Central memory CD8-positive, alpha-beta T cell (primary cell): ENCODE data around the gene INVS.
"Not testable (repeated sequence)": the region's sequence is repeated elsewhere in the genome, so short reads cannot be mapped to it uniquely, and the experiment has no call there.

Experiments
- ATAC-seq: fragments of 150-1000 bp; cut with Tn5 transposase; replicated peaks from 2 replicates; pipeline ENCODE4 v1.10.0; 2022; ENCODE audit warnings: mild to moderate bottlenecking, moderate FRiP score, moderate number of reproducible peaks; ENCODE audit not compliant: poor library complexity, severe bottlenecking; ENCODE audit errors: extremely low read depth
- DNase-seq, 2 donors: peaks; one replicate each; pipeline ENCODE4 v3.0.0; 2021; ENCODE audit warnings: low spot score in 2 of 2
- H3K27ac Mint-ChIP-seq: one replicate; pipeline ENCODE4 v1.8.0; 2022; ENCODE audit warnings: low read depth, mild to moderate bottlenecking, moderate library complexity, mixed read lengths
- H3K27me3 Mint-ChIP-seq: one replicate; pipeline ENCODE4 v1.8.0; 2022; ENCODE audit warnings: mixed read lengths
- H3K36me3 Mint-ChIP-seq: one replicate; pipeline ENCODE4 v1.8.0; 2022; ENCODE audit warnings: mild to moderate bottlenecking, moderate library complexity, mixed read lengths; ENCODE audit not compliant: insufficient read depth
- H3K4me1 Mint-ChIP-seq: one replicate; pipeline ENCODE4 v1.8.0; 2022; ENCODE audit warnings: mixed read lengths
- H3K4me3 Mint-ChIP-seq: one replicate; pipeline ENCODE4 v1.8.0; 2022; ENCODE audit warnings: mild to moderate bottlenecking, moderate library complexity, mixed read lengths
- H3K9me3 Mint-ChIP-seq: one replicate; pipeline ENCODE4 v1.8.0; 2022; ENCODE audit warnings: mixed read lengths

INVS gene

GRCh38 chr9:100303747-100304146 lies 204.7 kb downstream of the INVS start:
- H3K27ac Mint-ChIP-seq = peak overlapping the region; percentile 83
- H3K4me3 Mint-ChIP-seq = no peak overlapping the region
- H3K27me3 Mint-ChIP-seq = no peaks in the 10 kb centered on the region
- no peak for ATAC-seq
- H3K9me3 Mint-ChIP-seq = no peaks in the 10 kb centered on the region
- peaks cover 46% of the 10 kb centered on the region for H3K36me3 Mint-ChIP-seq
- no peak for DNase-seq
- H3K4me1 Mint-ChIP-seq = peaks cover 25% of the 10 kb centered on the region

GRCh38 chr9:100306283-100306682 lies 207.2 kb downstream of the INVS start:
- Mint-ChIP-seq H3K4me1 (peaks cover 31% of the 10 kb centered on the region), H3K36me3 (peaks cover 44% of the 10 kb centered on the region), H3K9me3 (no peaks in the 10 kb centered on the region), H3K27ac (no peak overlapping the region), H3K4me3 (no peak overlapping the region), H3K27me3 (no peaks in the 10 kb centered on the region)
- no peak for ATAC-seq
- no peak for DNase-seq

GRCh38 chr9:100307080-100307479 lies 208.0 kb downstream of the INVS start:
- Mint-ChIP-seq H3K4me1 (peaks cover 31% of the 10 kb centered on the region), H3K27me3 (no peaks in the 10 kb centered on the region), H3K27ac (no peak overlapping the region), H3K9me3 (no peaks in the 10 kb centered on the region), H3K36me3 (peaks cover 40% of the 10 kb centered on the region), H3K4me3 (no peak overlapping the region)
- DNase-seq (no peak), ATAC-seq (no peak)

- H3K4me1 Mint-ChIP-seq = peaks cover 24% of the 10 kb centered on the region
- ATAC-seq (no peak), DNase-seq (no peak)
- H3K36me3 Mint-ChIP-seq = peaks cover 34% of the 10 kb centered on the region
- H3K27me3 Mint-ChIP-seq = no peaks in the 10 kb centered on the region
- no peaks in the 10 kb centered on the region for H3K9me3 Mint-ChIP-seq
- peak overlapping the region; percentile 21 for H3K27ac Mint-ChIP-seq
- H3K4me3 Mint-ChIP-seq = no peak overlapping the region
These were observed 210.0 kb downstream of the INVS start for GRCh38 chr9:100308965-100309564.

GRCh38 chr9:100309992-100310391 lies 210.9 kb downstream of the INVS start:
- no peak overlapping the region for H3K27ac Mint-ChIP-seq
- no peak overlapping the region for H3K4me3 Mint-ChIP-seq
- H3K27me3 Mint-ChIP-seq = no peaks in the 10 kb centered on the region
- ATAC-seq = no peak
- DNase-seq = no peak
- H3K9me3 Mint-ChIP-seq = no peaks in the 10 kb centered on the region
- H3K36me3 Mint-ChIP-seq = peaks cover 33% of the 10 kb centered on the region
- H3K4me1 Mint-ChIP-seq = peaks cover 27% of the 10 kb centered on the region

DNA sequence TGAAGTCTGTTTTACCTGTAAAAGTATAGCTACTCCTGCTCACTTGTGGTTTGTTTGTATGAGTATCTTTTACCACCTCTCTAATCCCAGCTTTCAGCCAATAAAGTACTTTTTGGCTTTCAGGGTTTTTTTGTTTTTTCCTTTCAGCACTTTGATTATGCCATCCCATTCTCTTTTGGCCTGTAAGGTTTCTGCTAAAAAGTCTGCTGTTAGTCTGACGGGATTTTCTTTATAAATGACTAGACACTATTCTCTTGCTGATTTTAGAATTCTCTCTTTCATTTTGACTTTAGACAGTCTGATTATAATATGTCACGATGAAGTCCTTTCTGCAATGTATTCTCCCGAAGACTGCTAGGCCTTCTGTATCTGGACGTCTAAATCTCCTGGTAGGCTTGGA lies 216.5 kb downstream of the INVS start:
- Mint-ChIP-seq H3K4me3 (no peak overlapping the region), H3K36me3 (peaks cover 32% of the 10 kb centered on the region), H3K4me1 (peaks cover 26% of the 10 kb centered on the region), H3K27ac (no peak overlapping the region), H3K27me3 (no peaks in the 10 kb centered on the region), H3K9me3 (no peaks in the 10 kb centered on the region)
- DNase-seq (no peak), ATAC-seq (no peak)

DNA sequence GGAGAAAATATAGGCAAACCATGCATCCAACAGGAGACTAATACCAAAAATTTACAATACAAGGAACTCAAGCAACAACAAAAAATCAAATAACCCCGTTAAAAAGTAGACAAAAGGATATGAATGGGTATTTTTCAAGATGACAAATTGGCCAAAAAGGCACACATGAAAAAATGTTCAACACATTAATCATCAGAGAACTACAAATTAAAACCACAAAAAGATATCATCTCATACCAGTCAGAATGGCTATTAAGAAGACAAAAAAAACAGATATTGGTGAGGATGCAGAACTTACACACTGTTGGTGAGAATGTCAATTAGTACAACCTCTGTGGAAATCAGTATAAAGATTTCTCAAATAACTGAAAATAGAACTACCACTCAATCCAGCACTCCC lies 218.7 kb downstream of the INVS start:
- no peak for DNase-seq
- Mint-ChIP-seq H3K4me1 (peaks cover 26% of the 10 kb centered on the region), H3K27me3 (no peaks in the 10 kb centered on the region), H3K36me3 (peaks cover 32% of the 10 kb centered on the region), H3K9me3 (no peaks in the 10 kb centered on the region), H3K4me3 (no peak overlapping the region), H3K27ac (peak overlapping the region; percentile 10)
- no peak for ATAC-seq

DNA sequence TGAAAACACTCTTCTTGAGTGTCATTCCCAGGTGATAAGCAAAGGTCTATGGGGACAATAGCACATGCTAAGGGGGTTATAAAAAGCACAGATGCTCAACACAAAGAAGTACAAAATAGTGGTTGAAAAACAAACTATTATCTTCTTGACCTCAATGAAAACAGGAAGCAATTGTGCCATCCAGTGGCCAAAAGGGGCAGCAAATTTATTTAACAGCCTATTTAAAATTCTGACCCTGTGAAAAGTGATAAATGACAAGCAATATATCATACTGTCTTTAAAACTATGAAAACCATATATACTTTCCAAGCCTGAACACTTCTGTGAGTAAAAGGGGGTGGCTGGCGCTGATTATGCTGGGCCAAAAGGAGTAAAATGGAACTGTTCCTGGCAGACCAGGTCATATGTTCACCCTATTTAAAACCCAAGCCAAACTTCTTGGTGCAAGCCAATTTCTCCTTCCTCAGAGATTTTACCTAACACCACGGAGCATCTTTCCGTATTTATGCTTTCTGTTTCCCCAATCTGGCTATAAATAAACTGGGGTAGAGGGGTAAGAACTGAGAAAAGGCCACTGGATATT lies 224.0 kb downstream of the INVS start:
- Mint-ChIP-seq H3K27me3 (no peaks in the 10 kb centered on the region), H3K4me1 (no peaks in the 10 kb centered on the region), H3K36me3 (peaks cover 29% of the 10 kb centered on the region), H3K9me3 (no peaks in the 10 kb centered on the region), H3K27ac (no peak overlapping the region), H3K4me3 (no peak overlapping the region)
- no peak for ATAC-seq
- DNase-seq = no peak

- H3K27ac Mint-ChIP-seq = no peak overlapping the region
- H3K4me3 Mint-ChIP-seq = no peak overlapping the region
- H3K36me3 Mint-ChIP-seq = peaks cover 23% of the 10 kb centered on the region
- peaks cover 6% of the 10 kb centered on the region for H3K4me1 Mint-ChIP-seq
- H3K9me3 Mint-ChIP-seq = no peaks in the 10 kb centered on the region
- H3K27me3 Mint-ChIP-seq = no peaks in the 10 kb centered on the region
- DNase-seq (no peak), ATAC-seq (no peak)
These were observed 225.7 kb downstream of the INVS start for GRCh38 chr9:100324594-100325200.

- not testable (repeated sequence) for H3K27me3 Mint-ChIP-seq, H3K9me3 Mint-ChIP-seq, H3K27ac Mint-ChIP-seq, DNase-seq, H3K4me3 Mint-ChIP-seq, ATAC-seq
- Mint-ChIP-seq H3K4me1 (peaks cover 24% of the 10 kb centered on the region), H3K36me3 (peaks cover 10% of the 10 kb centered on the region)
These were observed 239.7 kb downstream of the INVS start for GRCh38 chr9:100338736-100339135.

- no peak for ATAC-seq
- no peaks in the 10 kb centered on the region for H3K27me3 Mint-ChIP-seq
- no peak for DNase-seq
- no peaks in the 10 kb centered on the region for H3K9me3 Mint-ChIP-seq
- H3K27ac Mint-ChIP-seq = no peak overlapping the region
- H3K36me3 Mint-ChIP-seq = peaks cover 10% of the 10 kb centered on the region
- H3K4me3 Mint-ChIP-seq = no peak overlapping the region
- peaks cover 28% of the 10 kb centered on the region for H3K4me1 Mint-ChIP-seq
These were observed 241.2 kb downstream of the INVS start for GRCh38 chr9:100340224-100340623.

GRCh38 chr9:100341889-100342288 lies 242.8 kb downstream of the INVS start:
- Mint-ChIP-seq H3K27ac (no peak overlapping the region), H3K4me1 (peaks cover 31% of the 10 kb centered on the region), H3K9me3 (no peaks in the 10 kb centered on the region), H3K36me3 (peaks cover 20% of the 10 kb centered on the region), H3K27me3 (no peaks in the 10 kb centered on the region), H3K4me3 (no peak overlapping the region)
- ATAC-seq (no peak), DNase-seq (no peak)

DNA sequence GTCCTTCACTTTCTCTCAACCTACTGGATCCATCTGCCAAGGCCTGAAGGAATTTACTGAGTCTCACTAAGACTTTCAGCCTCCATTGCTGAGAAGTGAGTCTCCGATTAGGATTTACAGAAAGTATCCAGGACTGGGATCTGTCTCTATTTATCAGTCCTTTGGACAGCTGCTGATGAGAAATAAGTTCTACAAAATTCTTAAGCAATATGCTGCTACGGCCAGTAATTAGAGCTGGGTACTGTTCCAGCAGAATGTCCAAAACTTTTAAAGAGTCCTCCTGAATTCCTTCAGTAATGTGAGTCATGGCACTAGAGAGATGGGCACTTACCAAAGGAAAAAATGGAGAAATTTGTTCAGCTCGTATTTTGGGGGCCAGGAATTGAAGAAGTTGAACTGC lies 247.8 kb downstream of the INVS start:
- no peak for DNase-seq
- no peak overlapping the region for H3K4me3 Mint-ChIP-seq
- H3K36me3 Mint-ChIP-seq = peaks cover 14% of the 10 kb centered on the region
- no peak overlapping the region for H3K27ac Mint-ChIP-seq
- no peaks in the 10 kb centered on the region for H3K9me3 Mint-ChIP-seq
- peaks cover 35% of the 10 kb centered on the region for H3K4me1 Mint-ChIP-seq
- no peak for ATAC-seq
- no peaks in the 10 kb centered on the region for H3K27me3 Mint-ChIP-seq
